MM.1S (cell line): ENCODE results near the gene TRIM63.

Experiments used
- EZH2 ChIP-seq: fragments of 300-600 bp; sonication (generic); optimal IDR thresholded peaks from 2 replicates; pipeline ENCODE3; 2017; ENCODE audit warnings: low read depth, mild to moderate bottlenecking, antibody characterized with exemption, low read length, mixed read lengths
- EZH2phosphoT487 ChIP-seq: fragments of 300-600 bp; sonication (generic); IDR thresholded peaks from 2 replicates; pipeline ENCODE4 v1.6.1; 2018; ENCODE audit warnings: antibody characterized with exemption, low read length
- TF ChIP-seq, protein P1 (sequence below): fragments of 300-600 bp; sonication (generic); IDR thresholded peaks from 2 replicates; pipeline ENCODE4 v1.5.1; 2016; ENCODE audit warnings: antibody characterized with exemption, low read length, mixed read lengths

GRCh38 chr1:26005434-26006105, 61.9 kb downstream of the TRIM63 start:
- TF ChIP-seq, protein P1, sequence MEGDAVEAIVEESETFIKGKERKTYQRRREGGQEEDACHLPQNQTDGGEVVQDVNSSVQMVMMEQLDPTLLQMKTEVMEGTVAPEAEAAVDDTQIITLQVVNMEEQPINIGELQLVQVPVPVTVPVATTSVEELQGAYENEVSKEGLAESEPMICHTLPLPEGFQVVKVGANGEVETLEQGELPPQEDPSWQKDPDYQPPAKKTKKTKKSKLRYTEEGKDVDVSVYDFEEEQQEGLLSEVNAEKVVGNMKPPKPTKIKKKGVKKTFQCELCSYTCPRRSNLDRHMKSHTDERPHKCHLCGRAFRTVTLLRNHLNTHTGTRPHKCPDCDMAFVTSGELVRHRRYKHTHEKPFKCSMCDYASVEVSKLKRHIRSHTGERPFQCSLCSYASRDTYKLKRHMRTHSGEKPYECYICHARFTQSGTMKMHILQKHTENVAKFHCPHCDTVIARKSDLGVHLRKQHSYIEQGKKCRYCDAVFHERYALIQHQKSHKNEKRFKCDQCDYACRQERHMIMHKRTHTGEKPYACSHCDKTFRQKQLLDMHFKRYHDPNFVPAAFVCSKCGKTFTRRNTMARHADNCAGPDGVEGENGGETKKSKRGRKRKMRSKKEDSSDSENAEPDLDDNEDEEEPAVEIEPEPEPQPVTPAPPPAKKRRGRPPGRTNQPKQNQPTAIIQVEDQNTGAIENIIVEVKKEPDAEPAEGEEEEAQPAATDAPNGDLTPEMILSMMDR = no peak
- TF ChIP-seq EZH2 (no peak), EZH2phosphoT487 (no peak)
